Activated CD4-positive, alpha-beta T cell treated with anti-CD3 and anti-CD28 coated beads for 4 hours (primary cell): ENCODE data around the gene LTB4R.
A peak's percentile ranks its signal among the peaks of the same experiment; 100 is the strongest.
"Not testable (repeated sequence)": the region's sequence is repeated elsewhere in the genome, so short reads cannot be mapped to it uniquely, and the experiment has no call there.

Experiments used
- DNase-seq, 2 donors: peaks; one replicate each; pipeline ENCODE4 v3.0.0-alpha.2; 2020

Gene LTB4R

DNA sequence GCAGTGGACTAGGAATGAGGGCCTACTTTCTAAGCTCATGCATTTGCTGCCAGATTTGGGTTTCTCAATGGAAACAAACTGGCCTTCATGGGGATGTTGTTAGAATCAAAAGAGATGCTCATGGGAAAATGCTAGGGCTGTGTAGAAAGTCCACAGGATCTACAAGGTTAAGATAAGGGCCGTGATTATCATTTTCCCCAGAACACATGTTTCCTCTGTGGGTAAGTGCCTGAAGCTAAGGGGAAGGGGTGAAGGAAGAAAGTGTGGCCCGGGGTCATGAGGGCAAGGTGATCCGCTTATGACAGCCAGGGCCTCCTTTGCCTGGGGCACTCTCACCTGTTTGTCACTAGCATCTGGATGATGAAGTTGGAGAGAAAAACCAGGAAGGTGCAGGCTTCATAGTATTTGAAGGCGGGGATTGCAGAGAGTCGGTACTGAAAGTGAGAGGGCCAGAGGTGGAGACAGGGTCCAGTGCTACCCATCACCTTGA is 13.8 kb downstream of the LTB4R start:
- no peak for DNase-seq

DNA sequence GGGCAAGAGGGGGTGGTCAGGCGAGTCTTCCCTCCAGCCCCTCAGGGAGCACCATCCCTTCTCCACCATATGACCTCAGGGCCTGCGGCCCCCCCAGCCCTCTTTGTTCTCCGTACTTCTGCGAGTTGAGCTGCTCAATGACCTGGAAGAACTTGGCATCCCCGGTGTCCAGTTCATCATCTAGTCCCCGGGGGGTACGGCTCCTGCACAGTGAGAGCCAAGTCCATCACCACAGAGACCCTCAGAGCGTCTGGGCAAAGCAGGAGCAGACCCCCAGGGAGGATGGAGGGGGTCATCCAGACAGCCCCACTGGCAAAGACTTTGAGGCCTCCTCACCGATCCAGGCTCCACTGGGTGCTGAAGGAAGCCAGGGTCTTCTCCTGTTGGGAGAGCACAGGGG is 14.7 kb downstream of the LTB4R start:
- DNase-seq: no peak

DNA sequence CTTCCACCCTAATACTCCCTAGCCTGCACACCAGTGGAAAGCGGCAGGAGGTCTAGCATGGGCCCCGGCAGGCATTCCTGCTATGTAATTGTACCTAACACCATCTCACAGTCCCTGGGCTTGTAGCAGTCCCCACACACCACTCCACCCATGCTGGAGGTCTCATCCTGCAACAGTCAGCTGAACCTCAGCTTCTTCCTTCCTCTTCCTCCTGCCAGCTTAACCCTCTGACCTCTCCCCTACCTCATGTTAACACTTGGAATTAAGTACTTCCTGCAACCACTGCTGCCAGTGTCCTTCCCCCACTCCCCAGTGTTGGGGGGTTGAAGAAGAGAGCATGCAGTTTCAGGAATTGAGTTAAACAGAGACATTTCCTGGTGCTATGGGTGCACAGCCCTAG is 16.0 kb downstream of the LTB4R start:
- no peak for DNase-seq

DNA sequence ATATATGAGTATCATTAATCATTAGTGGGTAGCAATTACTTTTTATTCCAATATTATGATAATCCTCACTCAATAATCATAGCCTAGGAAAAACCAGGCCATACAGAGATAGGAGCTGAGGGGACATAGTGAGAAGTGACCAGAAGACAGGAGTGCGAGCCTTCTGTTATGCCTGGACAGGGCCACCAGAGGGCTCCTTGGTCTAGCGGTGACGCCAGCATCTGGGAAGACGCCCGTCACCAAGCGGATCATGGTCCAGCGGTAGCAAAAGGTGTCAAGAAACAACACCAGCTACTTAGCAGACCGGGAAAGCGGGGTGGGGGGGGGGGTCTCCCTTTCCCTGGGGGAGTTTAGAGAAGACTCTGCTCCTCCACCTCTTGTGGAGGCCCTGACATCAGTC is 16.6 kb downstream of the LTB4R start:
- DNase-seq: not testable (repeated sequence)

DNA sequence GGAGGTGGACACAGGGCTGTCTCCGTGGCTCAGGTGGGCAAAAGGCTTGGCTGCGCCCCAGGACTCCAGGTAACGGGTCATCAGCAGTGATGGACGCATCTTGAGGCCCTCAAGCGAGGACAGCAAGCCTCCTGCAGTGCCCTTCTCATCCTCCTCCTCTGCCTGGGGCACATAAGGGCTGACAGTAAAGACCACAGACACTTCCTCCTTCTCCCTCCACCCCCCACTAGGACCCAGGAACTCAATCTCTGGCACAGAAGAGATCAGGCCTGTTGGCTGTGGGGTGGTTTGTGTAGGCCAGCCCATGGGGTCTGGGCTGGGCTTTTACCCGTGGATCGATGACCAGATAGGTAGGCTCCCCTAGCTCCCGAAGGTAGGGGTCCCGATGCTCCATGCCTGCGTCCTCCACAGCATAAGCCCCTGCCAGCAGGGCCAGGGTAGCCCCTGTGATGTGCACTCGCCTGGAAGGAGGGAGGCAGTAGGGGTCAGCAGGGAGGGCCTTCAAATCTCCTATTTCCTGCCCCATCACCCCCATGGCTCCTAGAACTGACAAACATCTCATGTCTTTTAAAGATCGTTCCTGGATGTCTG is 17.9 kb downstream of the LTB4R start:
- no peak for DNase-seq

DNA sequence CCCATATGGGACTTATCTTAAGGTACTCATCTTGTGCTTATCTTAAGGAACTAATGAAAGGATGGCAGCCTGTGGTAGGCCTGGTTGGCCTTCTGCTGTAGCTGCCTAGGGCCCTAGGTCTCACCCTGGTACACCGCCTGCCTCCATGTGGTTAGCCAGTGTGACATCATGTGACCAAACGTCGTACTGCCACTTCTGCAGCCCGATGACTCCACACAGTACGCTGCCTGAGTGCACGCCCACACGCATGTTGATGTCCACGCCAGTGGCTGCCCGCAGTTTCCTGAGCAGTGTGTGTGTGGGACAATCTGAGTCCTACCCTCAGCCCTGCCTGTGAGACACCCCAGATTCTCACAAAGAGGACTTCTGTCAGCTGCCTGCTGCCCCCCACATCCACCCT is 18.4 kb downstream of the LTB4R start:
- peak; percentile 31 to 45 for DNase-seq

DNA sequence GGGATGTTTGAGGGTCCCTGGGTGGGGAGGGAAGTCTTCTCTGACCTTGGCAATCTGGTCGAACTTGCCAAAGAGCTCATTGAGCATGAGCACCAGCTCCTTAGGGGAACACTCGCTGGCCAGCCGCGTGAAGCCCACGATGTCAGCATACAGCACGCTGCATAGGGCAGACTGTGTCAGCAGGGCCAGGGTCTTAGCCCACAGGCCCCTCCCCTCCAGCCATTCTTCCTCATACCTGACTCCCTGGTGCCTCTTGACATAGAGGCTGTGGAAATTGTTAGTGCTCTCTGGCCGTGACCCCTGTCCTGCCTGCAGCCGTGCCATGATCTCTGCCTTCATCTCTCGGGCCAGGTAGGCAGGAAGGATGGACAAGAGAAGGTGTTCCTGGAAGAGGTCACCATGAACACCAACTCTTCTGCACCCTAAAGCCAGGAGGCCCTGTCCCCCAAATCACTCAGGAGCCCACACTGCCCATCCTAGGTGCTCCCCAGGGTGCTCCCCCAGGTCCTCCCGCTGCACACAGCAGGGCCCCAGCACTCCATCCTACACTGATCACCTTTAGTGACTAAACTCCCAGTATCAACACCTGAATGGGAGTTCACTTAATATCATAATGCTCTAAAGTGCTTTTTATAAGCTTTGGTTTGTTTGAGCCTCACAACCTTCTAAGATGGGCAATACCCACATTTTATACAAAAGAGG is 19.8 kb downstream of the LTB4R start:
- no peak for DNase-seq

DNA sequence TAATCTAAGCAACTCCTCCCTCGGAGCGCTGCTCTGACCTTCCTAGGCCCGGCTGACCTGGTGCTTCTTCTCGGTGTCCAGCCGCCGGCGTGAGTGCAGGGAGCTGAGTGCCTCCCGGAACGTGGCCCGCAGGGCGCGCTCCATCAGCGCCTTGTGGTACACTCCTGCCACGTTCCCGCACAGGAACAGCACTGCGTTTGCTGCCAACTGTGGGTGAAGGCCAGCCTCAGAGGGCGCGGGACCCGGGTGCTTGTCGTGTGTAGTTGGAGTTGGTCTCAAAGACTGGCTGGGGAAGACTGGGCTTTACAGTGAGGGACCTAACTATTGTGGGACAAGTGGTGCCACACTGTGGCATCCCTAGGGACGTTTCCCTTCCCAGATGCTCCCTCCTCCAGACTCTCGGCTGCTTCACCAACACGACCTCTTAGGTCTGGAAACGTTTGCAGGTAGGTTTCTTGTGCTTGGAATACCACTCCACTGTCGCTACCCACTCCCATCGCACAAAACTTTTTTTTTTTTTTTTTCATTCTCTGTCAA is 20.5 kb downstream of the LTB4R start:
- DNase-seq: no peak

DNA sequence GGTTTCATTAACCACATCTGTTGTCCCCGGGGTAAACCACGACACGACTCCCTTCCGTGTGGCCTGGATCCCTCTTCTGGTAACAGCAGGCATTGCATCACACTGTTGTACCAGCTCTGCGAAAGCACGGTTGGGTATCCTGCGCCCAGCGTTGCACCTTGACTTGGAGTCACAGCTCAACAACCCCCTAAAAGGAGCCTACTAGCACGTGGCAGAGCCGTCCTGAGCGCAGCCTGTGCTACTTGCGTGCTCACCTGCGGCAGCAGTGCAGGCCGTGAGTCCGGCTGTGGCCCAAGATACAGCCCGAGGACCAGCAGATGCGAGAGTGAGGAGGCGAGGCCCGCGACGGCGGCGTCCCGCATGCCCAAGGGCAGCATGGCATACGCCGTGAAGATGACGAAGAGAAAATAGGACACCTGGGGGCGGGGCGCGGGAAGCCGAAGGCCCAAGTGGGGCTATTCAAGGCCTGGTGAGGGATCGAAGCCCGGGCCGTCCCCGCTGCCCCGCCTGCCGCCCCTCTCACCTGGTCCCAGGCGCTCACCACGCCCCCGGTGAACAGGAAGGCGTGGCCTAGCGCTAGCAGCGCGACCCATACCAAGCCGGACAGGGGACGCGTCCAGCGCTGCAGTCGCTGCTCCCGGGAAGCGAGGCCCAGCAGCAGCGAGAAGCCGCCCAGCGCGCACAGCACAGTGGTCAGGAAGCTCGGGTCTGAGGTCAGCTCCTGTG is 21.1 kb downstream of the LTB4R start:
- peak; percentile 85 to 86 for DNase-seq

DNA sequence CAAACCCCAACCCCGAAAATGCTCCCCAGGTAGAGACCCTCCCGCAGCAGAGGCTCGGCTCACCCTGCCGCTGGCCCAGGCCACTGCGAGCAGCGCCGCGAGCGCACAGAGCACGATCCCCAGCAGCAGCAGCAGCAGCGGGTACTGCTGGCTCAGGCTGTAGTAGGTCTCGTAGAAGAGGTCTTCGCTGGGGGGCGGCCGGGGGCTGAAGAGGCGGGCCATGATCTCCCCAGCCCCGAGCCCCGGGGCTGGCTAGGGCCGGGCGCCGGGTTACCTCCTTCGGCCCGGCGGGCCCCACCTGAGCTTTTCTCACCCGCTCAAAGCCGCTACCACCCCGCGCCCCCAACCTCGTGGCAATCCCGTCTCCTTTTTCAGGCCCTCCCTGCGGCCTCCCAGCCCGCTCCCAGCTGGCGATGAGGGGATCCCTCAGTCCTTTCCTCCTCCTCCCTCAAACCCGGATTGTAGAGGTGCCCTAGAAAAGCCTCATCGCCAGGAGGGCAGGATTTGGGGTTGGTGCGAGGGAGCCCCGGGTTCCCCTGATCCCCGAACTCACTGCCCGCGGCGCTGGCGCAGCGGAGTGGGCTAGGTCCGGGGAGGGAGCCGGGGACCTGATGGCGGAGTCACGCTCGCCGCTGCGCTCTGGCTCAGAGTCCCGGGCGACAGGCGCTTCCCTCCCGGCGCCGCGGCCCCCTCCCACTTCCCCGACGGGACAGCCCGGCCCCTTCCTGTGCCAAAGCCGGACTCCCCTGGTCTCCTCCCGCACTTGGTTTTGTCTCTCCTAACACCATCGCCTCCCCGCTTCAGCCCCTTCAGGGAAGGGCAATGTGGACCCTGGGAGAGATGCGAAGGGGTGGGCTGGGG is 23.4 kb downstream of the LTB4R start, which contains the start of gene ADCY4:
Gene ADCY4, minus strand, starts transcription at position 641 of the 861 bp plus-strand sequence. Its CDS starts 419 bp downstream, at position 222.
- no peak for DNase-seq

DNA sequence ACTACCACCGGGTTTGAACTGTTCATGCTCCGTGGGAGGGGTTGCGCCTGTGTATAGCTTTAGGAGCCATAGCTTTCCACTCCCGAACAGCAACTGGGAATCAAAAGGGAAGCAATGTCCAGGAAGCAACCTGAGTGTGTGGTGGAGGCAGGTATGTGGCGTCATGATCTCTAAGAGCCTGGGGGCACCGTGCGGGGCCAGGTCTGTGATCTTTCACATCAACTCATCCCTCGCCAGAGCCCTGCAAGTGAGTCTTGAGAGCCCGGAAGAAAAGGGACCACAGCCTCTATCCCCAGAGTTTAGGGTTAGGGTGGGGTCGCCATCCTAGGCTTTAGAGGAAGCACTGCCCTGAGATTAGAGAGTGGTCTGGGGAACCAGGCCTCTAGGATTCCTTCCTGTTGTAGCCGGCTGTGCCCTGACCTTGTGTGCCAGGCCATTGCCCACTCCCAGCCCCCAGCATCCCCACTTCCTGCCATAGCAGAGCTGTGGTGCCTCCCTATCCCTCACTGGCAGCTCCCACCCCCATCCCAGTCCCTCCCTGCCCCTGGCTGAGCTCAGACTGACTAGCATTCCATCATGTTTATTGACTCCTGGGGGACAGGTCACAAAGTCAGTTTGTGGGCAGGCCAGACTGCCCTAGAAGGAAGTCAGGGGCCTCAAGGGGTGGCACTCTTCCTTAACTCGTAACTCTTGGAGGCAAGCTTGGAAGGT is 24.3 kb downstream of the LTB4R start:
- DNase-seq: no peak

DNA sequence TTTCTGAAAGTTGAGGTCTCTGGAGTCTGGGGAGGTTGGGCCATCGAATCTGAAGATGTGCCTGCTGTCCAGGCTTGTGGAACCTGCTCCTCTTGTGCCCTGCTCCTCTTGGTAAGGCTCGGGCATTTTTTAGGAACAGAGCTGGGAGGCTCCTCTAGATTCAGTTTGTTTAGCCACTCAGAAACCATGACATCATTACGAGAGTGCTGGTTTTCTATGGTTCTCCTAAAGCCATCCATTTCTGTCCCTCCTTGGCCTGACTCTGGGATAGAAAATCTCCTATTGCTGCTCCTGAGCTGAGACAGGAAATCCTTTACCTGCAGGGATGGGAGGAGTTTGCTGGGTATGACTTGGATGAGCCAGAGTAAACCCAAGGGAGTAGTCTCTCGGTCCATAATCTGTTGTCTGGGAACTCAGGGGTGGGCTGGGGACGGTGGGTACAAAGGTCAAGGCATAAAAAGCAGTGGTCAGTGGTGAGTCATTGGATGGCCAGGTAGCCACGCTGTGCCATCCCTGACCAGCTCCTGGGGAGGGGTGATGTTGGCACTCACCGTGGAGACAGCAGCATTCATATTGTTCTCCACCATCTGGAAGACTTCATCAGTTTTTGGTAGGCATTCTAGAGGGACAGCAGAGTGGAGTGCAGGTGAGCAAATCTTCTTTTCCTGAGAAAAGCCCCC is 26.0 kb downstream of the LTB4R start:
- no peak for DNase-seq

DNA sequence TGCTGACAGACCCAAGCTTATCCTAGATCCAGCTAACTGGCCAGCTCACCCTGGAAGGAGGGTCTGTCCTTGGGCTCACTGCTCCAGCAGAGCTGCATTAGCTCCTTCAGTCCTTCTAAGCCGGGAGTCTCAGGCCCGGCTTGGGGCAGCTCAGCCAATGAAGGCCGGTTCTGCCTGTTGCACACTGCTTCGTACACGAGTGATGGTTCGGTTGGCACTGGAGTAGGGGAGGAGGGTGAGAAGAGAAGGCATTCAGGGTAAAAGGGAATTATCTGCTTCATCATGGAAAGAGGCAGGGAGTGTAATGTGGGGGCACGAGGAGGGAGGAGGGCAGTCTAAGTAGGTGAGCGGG is 26.5 kb downstream of the LTB4R start:
- DNase-seq: no peak

DNA sequence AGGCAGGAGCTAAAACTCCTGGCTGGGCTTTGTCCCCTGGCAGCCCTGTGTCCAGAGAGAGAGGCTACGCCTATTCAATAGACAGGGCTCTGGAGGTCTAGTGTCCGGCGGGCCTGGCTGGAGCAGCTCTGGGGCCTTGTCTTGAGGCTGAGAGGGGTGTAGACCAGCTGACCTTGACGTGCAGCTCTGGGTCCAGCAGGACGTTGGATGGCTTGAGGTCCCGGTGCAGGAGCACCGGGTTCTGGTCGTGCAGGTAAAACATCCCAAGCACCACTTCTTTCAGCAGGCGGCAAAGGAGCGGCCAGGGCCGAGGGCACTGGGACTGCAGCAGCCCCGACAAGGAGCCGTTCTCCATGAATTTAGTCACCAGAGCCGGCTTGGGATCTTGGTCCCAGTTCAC is 27.5 kb downstream of the LTB4R start:
- no peak for DNase-seq

DNA sequence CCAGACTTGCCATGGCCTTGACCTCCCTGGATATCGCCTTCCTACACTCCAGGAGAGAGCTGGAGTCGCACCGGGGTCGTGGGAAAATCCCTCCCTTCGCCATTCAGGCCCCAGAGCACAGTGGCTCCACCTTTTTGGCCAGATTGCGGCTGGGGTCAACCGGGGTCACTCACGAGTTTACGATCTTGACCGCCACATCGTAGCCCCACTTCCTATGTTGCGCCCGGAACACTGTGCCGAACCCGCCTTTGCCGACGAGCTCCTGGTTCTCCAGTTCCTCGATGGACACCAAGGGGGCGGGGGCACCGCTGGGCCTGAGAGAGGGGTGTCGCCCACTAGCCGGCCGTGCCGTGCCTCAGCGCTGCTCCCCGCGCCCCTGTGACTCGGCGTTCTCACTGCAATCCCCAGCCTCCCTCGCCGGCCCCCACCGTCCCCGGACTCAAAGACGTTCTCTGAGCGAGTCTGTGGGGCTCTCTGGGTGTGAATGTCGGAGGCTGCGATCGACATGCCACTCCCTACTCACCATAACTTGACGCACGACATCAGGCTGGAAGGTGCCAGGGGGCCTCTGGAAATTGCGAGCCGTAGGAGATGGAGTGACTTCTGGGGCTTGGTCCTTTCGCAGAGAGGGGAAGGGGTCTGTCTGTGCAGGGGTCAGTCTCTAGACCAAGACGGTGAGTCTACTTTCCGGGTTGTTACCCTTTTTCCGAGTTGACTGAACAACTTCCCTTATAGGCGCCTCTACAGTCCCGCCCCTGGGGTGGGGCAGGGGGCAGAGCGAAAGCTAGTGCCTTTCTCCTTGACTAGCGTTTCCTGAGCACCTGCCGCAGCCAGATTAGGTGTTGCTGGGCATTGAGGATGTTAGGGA is 28.2 kb downstream of the LTB4R start, which contains the start of gene RIPK3:
Gene RIPK3, minus strand, starts transcription at position 708 of the 868 bp plus-strand sequence. Its CDS starts 165 bp downstream, at position 543.
- DNase-seq: peak; percentile 59 to 70

DNA sequence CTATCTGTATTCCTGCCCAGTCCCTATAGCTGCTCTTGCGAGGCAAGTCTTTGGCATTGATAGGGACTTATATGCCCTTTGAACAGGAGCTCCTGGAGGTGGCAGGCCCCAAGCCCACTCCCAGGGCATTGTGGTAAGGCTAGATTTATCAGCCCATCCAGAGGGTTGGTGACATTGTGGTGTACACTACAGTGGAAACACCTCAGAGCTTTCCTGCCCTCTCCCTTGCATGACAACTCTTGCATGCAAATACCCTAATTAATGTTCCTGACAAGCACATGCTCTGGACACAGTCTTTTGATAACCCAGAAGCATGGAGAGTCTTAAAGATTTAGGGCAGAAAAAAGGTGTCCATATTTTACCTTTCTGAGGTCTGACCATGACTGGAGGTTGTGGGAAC is 29.3 kb downstream of the LTB4R start:
- DNase-seq: no peak

DNA sequence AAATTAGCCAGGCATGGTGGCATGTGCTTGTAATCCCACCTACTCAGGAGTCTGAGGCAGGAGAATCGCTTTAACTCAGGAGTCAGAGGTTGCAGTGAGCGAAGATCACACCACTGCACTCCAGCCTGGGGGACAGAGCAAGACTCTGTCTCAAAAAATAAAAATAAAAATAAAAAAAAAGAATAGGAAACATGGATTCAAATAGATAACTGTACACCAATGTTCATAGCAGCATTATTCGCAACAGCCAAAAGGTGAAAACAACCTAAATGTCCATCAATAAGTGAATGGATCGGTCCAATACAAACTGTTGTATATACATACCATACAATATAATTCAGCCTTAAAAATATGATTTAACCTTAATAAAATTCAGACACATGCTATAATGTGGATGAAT is 31.6 kb downstream of the LTB4R start:
- DNase-seq: no peak

DNA sequence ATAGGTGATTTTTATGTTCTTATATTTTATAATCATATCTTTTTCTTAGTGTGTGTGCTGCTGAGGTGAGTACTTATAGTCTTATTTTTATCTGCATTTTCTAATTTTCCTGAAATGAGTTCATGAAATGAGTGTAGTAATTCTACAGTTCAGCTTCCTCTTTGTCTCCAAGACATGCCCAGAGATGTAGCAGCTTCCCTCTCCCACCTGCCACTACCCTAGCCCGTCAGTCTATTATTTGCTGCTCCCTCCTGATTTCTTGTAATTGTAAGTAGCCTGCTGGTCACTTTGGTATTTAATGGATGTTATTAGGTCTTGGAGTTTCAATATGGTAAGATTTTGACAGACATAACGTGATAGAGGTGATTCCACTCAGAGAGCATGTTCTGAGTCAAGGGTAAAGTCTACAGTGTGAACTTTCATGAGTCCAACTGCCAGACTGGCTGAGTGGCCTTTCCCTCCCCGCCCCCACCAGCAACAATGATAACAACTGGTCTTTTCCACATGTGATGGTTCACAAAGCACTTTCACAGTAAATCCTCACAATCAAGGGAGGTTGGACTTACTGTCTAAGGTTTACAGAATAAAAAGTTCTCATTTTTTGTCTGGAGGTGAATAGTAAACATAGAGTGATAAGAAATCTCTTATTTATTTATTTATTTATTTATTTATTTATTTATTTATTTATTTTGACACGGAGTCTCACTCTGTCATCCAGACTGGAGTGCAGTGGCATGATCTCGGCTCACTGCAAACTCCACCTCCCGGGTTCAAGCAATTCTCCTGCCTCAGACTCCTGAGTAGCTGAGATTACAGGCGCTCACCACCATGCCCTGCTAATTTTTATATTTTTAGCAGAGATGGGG is 32.7 kb downstream of the LTB4R start:
- no peak for DNase-seq

DNA sequence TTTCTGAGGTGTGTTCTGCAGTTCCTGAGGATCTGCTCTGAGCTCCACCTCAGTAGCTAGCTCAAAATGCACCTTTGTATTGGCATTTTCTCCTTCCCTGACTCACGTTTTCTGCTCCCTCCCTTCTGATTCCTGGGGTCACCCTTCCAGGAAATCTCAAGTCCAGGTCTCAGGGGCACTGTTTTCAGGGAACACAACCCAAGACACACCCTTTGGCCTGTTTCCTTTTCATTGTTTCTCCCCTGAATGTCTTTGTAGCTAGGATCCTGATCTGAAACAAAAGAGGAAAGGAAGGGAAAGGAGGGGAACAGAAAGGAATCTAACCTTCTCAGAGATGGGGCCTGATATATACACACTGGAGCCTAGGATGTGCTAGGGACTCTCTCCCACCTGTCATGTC is 35.8 kb downstream of the LTB4R start:
- no peak for DNase-seq
